Osteoblast (primary cell): ENCODE measurements around the gene COL13A1. TPM values are rescaled to one million over a fixed set of nuclear protein-coding genes. Genes with fewer than 3 reads are reported as not detected.
A peak's percentile ranks its signal among the peaks of the same experiment; 100 is the strongest.

ENCODE experiments used
- DNase-seq: peaks from one replicate; pipeline ENCODE4 v3.0.0; 2011; ENCODE audit warnings: low spot score, mixed read lengths; ENCODE audit not compliant: insufficient read length; ENCODE audit errors: missing footprints
- H2AFZ ChIP-seq: 2 replicates; pipeline ENCODE4 v1.6.0; 2011; ENCODE audit warnings: mild to moderate bottlenecking, low read length
- H3K27ac ChIP-seq: 2 replicates; pipeline ENCODE4 v1.5.1; 2011; ENCODE audit warnings: mild to moderate bottlenecking, low read depth, low read length, moderate library complexity
- H3K27me3 ChIP-seq: 2 replicates; pipeline ENCODE4 v1.6.0; 2012; ENCODE audit warnings: mild to moderate bottlenecking, control low read depth, inconsistent platforms, low read length, moderate library complexity; ENCODE audit not compliant: insufficient read depth
- H3K36me3 ChIP-seq: 2 replicates; pipeline ENCODE4 v1.5.1; 2011; ENCODE audit warnings: mild to moderate bottlenecking, low read length, control low read depth, moderate library complexity; ENCODE audit not compliant: insufficient read depth
- H3K4me1 ChIP-seq: 2 replicates; pipeline ENCODE4 v1.5.1; 2011; ENCODE audit warnings: mild to moderate bottlenecking, low read length, control low read depth, moderate library complexity; ENCODE audit not compliant: insufficient read depth
- H3K4me2 ChIP-seq: 2 replicates; pipeline ENCODE4 v1.6.0; 2011; ENCODE audit warnings: mild to moderate bottlenecking, low read length; ENCODE audit not compliant: insufficient read depth
- H3K4me3 ChIP-seq: fragments of 200-600 bp; sonication (generic); 3 replicates; pipeline ENCODE4 v1.5.1; 2012; ENCODE audit warnings: mild to moderate bottlenecking, low read length, inconsistent platforms; ENCODE audit not compliant: insufficient read depth
- H3K79me2 ChIP-seq: 2 replicates; pipeline ENCODE4 v1.6.0; 2012; ENCODE audit warnings: mild to moderate bottlenecking, low read length, control low read depth, inconsistent platforms; ENCODE audit not compliant: insufficient read depth
- H3K9me3 ChIP-seq: 2 replicates; pipeline ENCODE4 v1.5.1; 2011; ENCODE audit warnings: low read depth, low read length, control low read depth
- H4K20me1 ChIP-seq: 2 replicates; pipeline ENCODE4 v1.6.0; 2012; ENCODE audit warnings: mild to moderate bottlenecking, low read length, control low read depth; ENCODE audit not compliant: insufficient read depth
- total RNA-seq: library from RNA; depleted of rRNA; stranded (reverse); fragments of >200 nt; gene quantifications from 2 replicates; pipeline ENCODE4 v1.2.3, GENCODE V29; 2012
- TF ChIP-seq, protein P1 (sequence below): IDR thresholded peaks from 2 replicates; pipeline ENCODE4 v1.5.1; 2011; ENCODE audit warnings: mild to moderate bottlenecking, low read depth, low read length, moderate library complexity; ENCODE audit errors: extremely low read depth

COL13A1 gene
- total RNA-seq, 1 donor = 1.1 TPM

DNA sequence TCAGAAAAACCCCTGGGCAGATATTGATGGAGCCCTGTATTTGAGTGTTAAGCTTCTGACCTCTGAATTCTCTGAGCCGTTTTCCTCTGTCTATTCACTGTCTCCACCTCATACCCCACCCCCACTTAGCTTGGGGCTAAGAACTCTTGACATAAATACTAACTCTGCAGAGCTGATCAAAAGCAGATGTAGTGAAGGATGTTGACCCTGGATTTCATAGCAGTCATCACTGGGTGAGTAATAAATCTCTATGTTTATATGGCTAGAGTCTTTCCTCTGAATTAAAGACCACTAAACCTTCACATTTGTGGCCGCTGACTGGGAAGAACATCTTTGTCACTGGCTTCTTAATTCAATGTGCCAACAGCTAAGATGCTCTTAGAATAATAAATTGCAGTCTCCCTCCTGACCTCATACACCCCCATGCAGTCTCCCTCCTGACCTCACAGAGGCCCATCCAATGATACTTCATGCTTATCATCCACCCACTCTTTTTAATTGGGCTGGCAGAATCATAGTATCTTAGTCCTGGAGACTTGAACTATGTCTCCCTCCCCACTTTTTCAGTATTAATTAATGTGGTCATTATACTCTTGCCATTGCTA, 172.9 kb downstream of the COL13A1 start:
- Histone ChIP-seq H3K4me3 (no peak overlapping the region), H4K20me1 (no peaks in the 10 kb centered on the region), H3K79me2 (no peaks in the 10 kb centered on the region), H3K36me3 (no peaks in the 10 kb centered on the region), H3K4me2 (peak overlapping the region; percentile 12), H3K9me3 (no peaks in the 10 kb centered on the region), H3K27ac (no peak overlapping the region), H2AFZ (no peak overlapping the region), H3K4me1 (peaks cover 27% of the 10 kb centered on the region), H3K27me3 (peaks cover 2% of the 10 kb centered on the region)
- peak; percentile 70 for DNase-seq
- TF ChIP-seq, protein P1, sequence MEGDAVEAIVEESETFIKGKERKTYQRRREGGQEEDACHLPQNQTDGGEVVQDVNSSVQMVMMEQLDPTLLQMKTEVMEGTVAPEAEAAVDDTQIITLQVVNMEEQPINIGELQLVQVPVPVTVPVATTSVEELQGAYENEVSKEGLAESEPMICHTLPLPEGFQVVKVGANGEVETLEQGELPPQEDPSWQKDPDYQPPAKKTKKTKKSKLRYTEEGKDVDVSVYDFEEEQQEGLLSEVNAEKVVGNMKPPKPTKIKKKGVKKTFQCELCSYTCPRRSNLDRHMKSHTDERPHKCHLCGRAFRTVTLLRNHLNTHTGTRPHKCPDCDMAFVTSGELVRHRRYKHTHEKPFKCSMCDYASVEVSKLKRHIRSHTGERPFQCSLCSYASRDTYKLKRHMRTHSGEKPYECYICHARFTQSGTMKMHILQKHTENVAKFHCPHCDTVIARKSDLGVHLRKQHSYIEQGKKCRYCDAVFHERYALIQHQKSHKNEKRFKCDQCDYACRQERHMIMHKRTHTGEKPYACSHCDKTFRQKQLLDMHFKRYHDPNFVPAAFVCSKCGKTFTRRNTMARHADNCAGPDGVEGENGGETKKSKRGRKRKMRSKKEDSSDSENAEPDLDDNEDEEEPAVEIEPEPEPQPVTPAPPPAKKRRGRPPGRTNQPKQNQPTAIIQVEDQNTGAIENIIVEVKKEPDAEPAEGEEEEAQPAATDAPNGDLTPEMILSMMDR = no peak

DNA sequence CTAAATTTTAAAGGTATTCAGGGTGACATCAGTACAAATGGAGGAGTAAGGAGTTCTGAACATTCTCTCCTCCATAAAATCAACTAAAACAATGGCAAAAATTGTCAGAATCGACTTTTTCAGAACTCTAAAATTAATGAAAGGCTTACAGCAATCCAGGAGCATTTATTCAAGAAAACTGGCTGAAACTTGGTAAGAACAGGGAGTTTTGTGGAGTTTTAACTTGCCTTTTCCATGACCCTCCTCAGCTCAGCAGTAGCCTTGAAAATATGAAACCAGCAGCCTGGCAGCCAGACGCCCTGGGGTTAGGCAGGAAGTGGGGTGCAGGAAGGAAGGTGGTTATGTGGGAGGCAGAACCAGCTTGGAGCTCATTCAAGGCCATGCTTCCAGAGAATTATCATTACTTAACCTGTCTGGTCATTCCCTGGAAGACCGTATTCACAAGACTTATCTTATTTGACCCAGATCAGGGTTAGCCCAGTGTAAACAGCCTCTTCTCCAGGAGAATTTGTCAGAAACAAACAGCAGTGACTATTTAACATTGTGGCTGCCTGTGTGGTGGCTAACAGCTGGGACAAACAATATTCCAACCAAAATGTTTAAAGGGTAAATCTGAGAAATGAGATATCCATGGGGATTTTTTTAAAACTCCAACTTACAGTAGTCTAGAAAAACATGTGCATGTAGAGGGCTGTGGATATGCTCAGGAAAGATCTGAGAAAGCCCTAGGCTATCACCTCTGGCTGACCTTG, 175.3 kb downstream of the COL13A1 start:
- TF ChIP-seq, protein P1 = no peak
- H3K9me3 ChIP-seq = peaks cover 4% of the 10 kb centered on the region
- no peaks in the 10 kb centered on the region for H3K36me3 ChIP-seq
- H3K27ac ChIP-seq = no peak overlapping the region
- DNase-seq = no peak
- H2AFZ ChIP-seq = peak overlapping the region; percentile 26
- H3K4me1 ChIP-seq = peaks cover 27% of the 10 kb centered on the region
- peak overlapping the region; percentile 21 for H3K4me2 ChIP-seq
- no peaks in the 10 kb centered on the region for H4K20me1 ChIP-seq
- no peak overlapping the region for H3K4me3 ChIP-seq
- H3K79me2 ChIP-seq = no peaks in the 10 kb centered on the region
- peaks cover 2% of the 10 kb centered on the region for H3K27me3 ChIP-seq

DNA sequence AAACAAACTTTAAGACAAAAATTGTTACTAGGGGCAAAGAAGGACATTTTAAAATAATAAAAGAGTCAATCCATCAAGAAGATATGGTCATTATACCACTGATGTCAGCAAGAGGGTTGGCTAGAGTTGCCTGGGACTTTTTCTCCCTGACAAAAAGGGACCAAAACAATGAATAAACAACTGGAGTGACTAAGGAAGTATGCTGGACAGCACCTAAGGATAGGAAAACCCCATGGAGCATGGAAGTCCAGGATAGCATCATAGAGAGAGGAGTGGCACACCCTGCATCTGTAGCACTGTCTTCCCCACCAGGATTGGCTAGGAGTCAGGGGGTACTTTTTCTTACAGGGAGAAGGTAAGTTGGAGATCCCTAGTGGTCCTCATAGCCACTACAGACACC, 177.5 kb downstream of the COL13A1 start:
- Histone ChIP-seq H3K27me3 (peaks cover 10% of the 10 kb centered on the region), H4K20me1 (no peaks in the 10 kb centered on the region), H3K27ac (no peak overlapping the region), H3K4me2 (no peak overlapping the region), H2AFZ (no peak overlapping the region), H3K79me2 (no peaks in the 10 kb centered on the region), H3K4me1 (peaks cover 14% of the 10 kb centered on the region), H3K9me3 (peaks cover 4% of the 10 kb centered on the region), H3K4me3 (no peak overlapping the region), H3K36me3 (no peaks in the 10 kb centered on the region)
- no peak for DNase-seq
- TF ChIP-seq, protein P1 = no peak

DNA sequence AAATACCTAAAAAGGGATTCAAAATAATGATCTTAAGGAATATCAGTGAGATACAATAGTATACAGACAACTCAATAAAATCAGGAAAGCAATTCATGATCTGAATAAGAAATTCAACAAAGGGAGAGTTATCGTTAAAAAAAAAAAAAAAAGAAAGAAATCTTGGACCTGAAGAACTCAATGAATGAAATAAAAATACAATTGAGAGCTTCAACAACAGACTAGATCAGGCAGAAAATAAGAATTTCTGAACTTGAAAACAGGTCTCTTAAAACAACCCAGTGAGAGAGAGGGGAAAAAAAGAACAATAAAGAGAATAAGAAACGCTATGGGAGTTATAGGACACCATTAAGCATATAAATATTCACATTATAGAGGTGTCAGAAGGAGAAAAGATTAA, 179.0 kb downstream of the COL13A1 start:
- Histone ChIP-seq H3K9me3 (peaks cover 4% of the 10 kb centered on the region), H3K4me2 (no peak overlapping the region), H3K79me2 (no peaks in the 10 kb centered on the region), H2AFZ (no peak overlapping the region), H3K4me3 (no peak overlapping the region), H3K27me3 (peaks cover 10% of the 10 kb centered on the region), H3K4me1 (peaks cover 6% of the 10 kb centered on the region), H3K36me3 (no peaks in the 10 kb centered on the region), H4K20me1 (no peaks in the 10 kb centered on the region), H3K27ac (no peak overlapping the region)
- DNase-seq = no peak
- TF ChIP-seq, protein P1 = no peak
